IMR-90 (cell line): Measurements from ENCODE around the gene CSTB. TPM values are rescaled to one million over a fixed set of nuclear protein-coding genes. Genes with fewer than 3 reads are reported as not detected.

Experiments used
- ATAC-seq: fragments of 200-7000 bp; cut with Tn5 transposase; 2 replicates; pipeline ENCODE4 v1.9.1; 2020; ENCODE audit warnings: low read depth, mild to moderate bottlenecking, moderate library complexity
- BruUV-seq: library from RNA; stranded (reverse); fragments of 400-500 nt; replicated peaks from 2 replicates; lab custom pipeline; 2021; lab: Mats Ljungman, UMichigan
- CTCF ChIA-PET: fragments of 300-600 bp; formaldehyde crosslinking; extraction: SDS; loops from one replicate; lab custom pipeline; 2021; ENCODE audit warnings: antibody characterized with exemption; lab: Yijun Ruan, JAX
- POLR2A ChIA-PET: fragments of 300-600 bp; sonication (Branson Sonifier 250); formaldehyde crosslinking; loops from one replicate; lab custom pipeline; 2022; ENCODE audit warnings: antibody characterized with exemption; ENCODE audit not compliant: unreplicated experiment; lab: Charles Lee
- DNase-seq: peaks from one replicate; pipeline ENCODE4 v3.0.0; 2013
- H2AFZ ChIP-seq: replicated peaks from 2 replicates; pipeline ENCODE3; 2013; ENCODE audit warnings: low read length, mild to moderate bottlenecking; ENCODE audit not compliant: poor library complexity
- H2AK5ac ChIP-seq: 2 replicates; pipeline ENCODE4 v1.6.1; 2013; ENCODE audit warnings: low read depth, low read length, inconsistent platforms
- H2AK9ac ChIP-seq: replicated peaks from 2 replicates; pipeline ENCODE3; 2013; ENCODE audit warnings: mild to moderate bottlenecking, low read depth, low read length, moderate library complexity; ENCODE audit not compliant: poor library complexity
- H2BK120ac ChIP-seq: 2 replicates; pipeline ENCODE4 v1.6.1; 2013; ENCODE audit warnings: low read depth, low read length, inconsistent platforms
- H2BK15ac ChIP-seq: 3 replicates; pipeline ENCODE4 v1.6.1; 2013; ENCODE audit warnings: low read depth, low read length, inconsistent platforms
- H2BK20ac ChIP-seq: 2 replicates; pipeline ENCODE4 v1.6.1; 2013; ENCODE audit warnings: low read depth, mild to moderate bottlenecking, inconsistent platforms, low read length, moderate library complexity
- H2BK5ac ChIP-seq: 2 replicates; pipeline ENCODE4 v1.6.1; 2013; ENCODE audit warnings: mild to moderate bottlenecking, low read depth, low read length, inconsistent platforms; ENCODE audit not compliant: poor library complexity, severe bottlenecking
- H3K14ac ChIP-seq: replicated peaks from 2 replicates; pipeline ENCODE4 v1.6.1; 2013; ENCODE audit warnings: low read depth, low read length, inconsistent platforms
- H3K18ac ChIP-seq: 2 replicates; pipeline ENCODE4 v1.6.1; 2013; ENCODE audit warnings: low read depth, low read length, control low read depth
- H3K23ac ChIP-seq: 2 replicates; pipeline ENCODE4 v1.6.1; 2013; ENCODE audit warnings: low read depth, low read length, inconsistent platforms
- H3K27ac ChIP-seq: 2 replicates; pipeline ENCODE4 v1.5.1; 2013; ENCODE audit warnings: mild to moderate bottlenecking, control low read depth, low read length; ENCODE audit not compliant: insufficient read depth
- H3K27me3 ChIP-seq: 2 replicates; pipeline ENCODE4 v1.6.1; 2013; ENCODE audit warnings: low read length; ENCODE audit not compliant: control insufficient read depth, insufficient read depth
- H3K36me3 ChIP-seq: 2 replicates; pipeline ENCODE4 v1.6.1; 2013; ENCODE audit warnings: low read length, mixed read lengths; ENCODE audit not compliant: control insufficient read depth, insufficient read depth
- H3K4ac ChIP-seq: 2 replicates; pipeline ENCODE4 v1.6.1; 2013; ENCODE audit warnings: low read depth, low read length, inconsistent platforms
- H3K4me1 ChIP-seq: 2 replicates; pipeline ENCODE4 v1.6.1; 2013; ENCODE audit warnings: low read length, mixed read lengths; ENCODE audit not compliant: control insufficient read depth, insufficient read depth
- H3K4me2 ChIP-seq: 2 replicates; pipeline ENCODE4 v1.6.1; 2013; ENCODE audit warnings: low read depth, mild to moderate bottlenecking, control low read depth, low read length, moderate library complexity
- H3K4me3 ChIP-seq: 2 replicates; pipeline ENCODE4 v1.5.1; 2013; ENCODE audit warnings: low read depth, mild to moderate bottlenecking, control low read depth, low read length, moderate library complexity; ENCODE audit not compliant: insufficient read depth
- H3K56ac ChIP-seq: 2 replicates; pipeline ENCODE4 v1.6.1; 2013; ENCODE audit warnings: low read length, inconsistent platforms; ENCODE audit not compliant: insufficient read depth; ENCODE audit errors: extremely low read depth
- H3K79me1 ChIP-seq, 2 experiments: 2 replicates each; pipeline ENCODE4 v1.6.1; 2013; ENCODE audit warnings: low read length in 2 of 2, inconsistent platforms in 1 of 2, low read depth in 1 of 2
- H3K9ac ChIP-seq: 2 replicates; pipeline ENCODE4 v1.6.1; 2013; ENCODE audit warnings: low read depth, low read length, control low read depth
- H3K9me1 ChIP-seq: 2 replicates; pipeline ENCODE4 v1.6.1; 2013; ENCODE audit warnings: low read length, inconsistent platforms; ENCODE audit not compliant: insufficient read depth
- H3K9me3 ChIP-seq: 2 replicates; pipeline ENCODE4 v1.6.1; 2013; ENCODE audit warnings: low read length; ENCODE audit not compliant: control insufficient read depth, insufficient read depth
- H4K20me1 ChIP-seq: 2 replicates; pipeline ENCODE4 v1.6.1; 2013; ENCODE audit warnings: low read length, inconsistent platforms; ENCODE audit not compliant: insufficient read depth
- H4K5ac ChIP-seq: 2 replicates; pipeline ENCODE4 v1.6.1; 2013; ENCODE audit warnings: mild to moderate bottlenecking, low read depth, low read length, control low read depth
- H4K8ac ChIP-seq, 2 experiments: 2 replicates each; pipeline ENCODE4 v1.6.1; 2013; ENCODE audit warnings: low read depth in 2 of 2, low read length in 2 of 2, control low read depth in 1 of 2, inconsistent platforms in 1 of 2
- H4K91ac ChIP-seq: 2 replicates; pipeline ENCODE4 v1.6.1; 2013; ENCODE audit warnings: low read depth, low read length, inconsistent platforms; ENCODE audit not compliant: insufficient read depth
- CEBPB ChIP-seq: IDR thresholded peaks from 2 replicates; pipeline ENCODE4 v1.6.1; 2012; ENCODE audit warnings: low read depth, low read length, improper control_type of control experiment
- CHD1 ChIP-seq: IDR thresholded peaks from 2 replicates; pipeline ENCODE4 v1.6.1; 2012; ENCODE audit warnings: low read depth, low read length, improper control_type of control experiment
- FOS ChIP-seq: fragments of 150-350 bp; IDR thresholded peaks from 2 replicates; pipeline ENCODE4 v1.6.1; 2016; ENCODE audit warnings: low read depth, low read length
- MAFK ChIP-seq: IDR thresholded peaks from 2 replicates; pipeline ENCODE4 v1.6.1; 2012; ENCODE audit warnings: low read depth, low read length, improper control_type of control experiment
- MAZ ChIP-seq: IDR thresholded peaks from 2 replicates; pipeline ENCODE4 v1.6.1; 2012; ENCODE audit warnings: low read depth, mild to moderate bottlenecking, low read length, improper control_type of control experiment, moderate library complexity, borderline replicate concordance
- MXI1 ChIP-seq: IDR thresholded peaks from 2 replicates; pipeline ENCODE4 v1.6.1; 2012; ENCODE audit warnings: low read depth, mild to moderate bottlenecking, low read length, moderate library complexity, borderline replicate concordance
- NFE2L2 ChIP-seq: fragments of 150-350 bp; IDR thresholded peaks from 2 replicates; pipeline ENCODE4 v1.6.1; 2016; ENCODE audit warnings: low read depth, mild to moderate bottlenecking, low read length
- POLR2A ChIP-seq: IDR thresholded peaks from 2 replicates; pipeline ENCODE4 v1.6.1; 2012; ENCODE audit warnings: mild to moderate bottlenecking, low read depth, low read length
- RAD21 ChIP-seq: IDR thresholded peaks from 2 replicates; pipeline ENCODE4 v1.6.1; 2012; ENCODE audit warnings: low read length, improper control_type of control experiment
- RCOR1 ChIP-seq: IDR thresholded peaks from 2 replicates; pipeline ENCODE4 v1.6.1; 2012; ENCODE audit warnings: mild to moderate bottlenecking, low read length, improper control_type of control experiment; ENCODE audit not compliant: insufficient replicate concordance
- RFX5 ChIP-seq: IDR thresholded peaks from 2 replicates; pipeline ENCODE4 v1.8.0; 2012; ENCODE audit warnings: low read depth, mild to moderate bottlenecking, low read length, moderate library complexity
- SMC3 ChIP-seq: fragments of 150-350 bp; IDR thresholded peaks from 2 replicates; pipeline ENCODE4 v1.6.1; 2016; ENCODE audit warnings: low read depth, mild to moderate bottlenecking, antibody characterized with exemption, low read length, moderate library complexity
- WGBS, 2 experiments: methylation state at CpG; one replicate each; pipeline versions ENCODE4 v1.1.5 to v1.1.7; 2013; ENCODE audit warnings: missing lambda C conversion rate in 2 of 2; ENCODE audit not compliant: insufficient read length in 1 of 2; ENCODE audit errors: extremely low coverage in 2 of 2; 5-methylcytosine and 5-hydroxymethylcytosine counted together
- dilution Hi-C: fragments of 300-500 bp; cut with HindIII; formaldehyde crosslinking; loops from one replicate; pipeline ENCODE4 v1.14.3; 2018; ENCODE audit warnings: low sequenced_read_pairs; ENCODE audit not compliant: unreplicated experiment
- in situ Hi-C: fragments of 300-500 bp; cut with MboI; formaldehyde crosslinking; loops from 3 replicates; pipeline ENCODE4 v1.14.3; 2019; ENCODE audit warnings: low sequenced_read_pairs, inconsistent platforms, mixed read lengths
- intact Hi-C: fragments of 100-400 bp; cut with micrococcal nuclease; formaldehyde crosslinking; loops from 2 replicates; pipeline ENCODE4 v1.10.0; 2022
- polyA plus RNA-seq, 3 experiments: library from polyadenylated mRNA; depleted of rRNA; stranded (reverse); fragments of >200 nt; gene quantifications; 2 replicates each; pipeline ENCODE4 v1.2.3, GENCODE V29; 2012; ENCODE audit warnings: low replicate concordance in 1 of 3
- total RNA-seq: library from RNA; depleted of rRNA; stranded (reverse); fragments of >200 nt; gene quantifications from 2 replicates; pipeline ENCODE4 v1.2.3, GENCODE V29; 2012
- TF ChIP-seq, protein P1 (sequence below): fragments of 150-350 bp; IDR thresholded peaks from 2 replicates; pipeline ENCODE4 v1.6.1; 2017; ENCODE audit warnings: mild to moderate bottlenecking, antibody characterized with exemption, low read length, low read depth
- TF ChIP-seq, protein P2 (sequence below): conservative IDR thresholded peaks from 2 replicates; pipeline ENCODE4 v1.5.1; 2012; ENCODE audit warnings: mild to moderate bottlenecking, low read depth, low read length, improper control_type of control experiment
- TF ChIP-seq, protein P3 (sequence below): fragments of 150-350 bp; IDR thresholded peaks from 2 replicates; pipeline ENCODE4 v1.6.1; 2016; ENCODE audit warnings: low read depth, mild to moderate bottlenecking, low read length, moderate library complexity, borderline replicate concordance

The CSTB gene
- total and polyA plus RNA-seq, 2 of the 4 experiments (the other 2 are of a cell fraction) = 6.1 to 71.7 TPM

DNA sequence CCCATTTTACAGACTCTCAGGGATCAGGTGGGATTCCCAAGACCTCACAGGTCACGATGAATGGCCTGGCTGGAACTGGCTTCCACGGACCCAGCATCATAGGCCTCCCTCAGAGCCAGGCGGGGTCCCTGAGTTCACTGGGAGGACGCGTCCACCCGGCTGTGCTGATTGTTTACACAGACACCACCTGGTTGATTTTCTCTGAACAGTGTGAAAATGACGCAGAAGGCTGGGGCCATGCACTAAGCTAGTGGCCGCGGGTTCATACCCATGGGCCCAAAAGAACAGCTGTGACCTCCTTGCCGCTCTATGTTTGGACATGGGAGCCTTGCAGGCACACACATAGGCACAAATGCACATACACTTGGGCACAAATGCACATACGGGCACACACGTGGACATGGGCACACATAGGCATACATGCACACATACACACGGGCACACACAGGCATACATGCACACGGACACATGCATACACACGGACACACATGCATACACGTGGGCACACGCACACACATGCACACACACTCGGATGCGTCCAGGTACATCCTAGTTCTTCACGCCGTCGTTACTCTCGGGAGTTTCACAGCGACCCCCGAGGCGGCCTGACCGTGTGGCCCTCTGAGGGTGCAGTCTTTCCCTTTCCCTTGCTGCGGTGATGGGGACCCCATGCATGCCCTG lies 23.2 kb downstream of the CSTB start:
- 78% methylated on average over 22 of the region's 28 CpGs; no CpG with 5 or more reads in 1 of the 2 experiments for WGBS, 2 experiments
- dilution Hi-C loops = no loop called here
- CTCF ChIA-PET = no interaction called here

More for the DNA sequence above, 23.2 kb downstream of the CSTB start:
- ATAC-seq (no peak), DNase-seq (no peak)
- no peak overlapping the region for H3K4me3 ChIP-seq
- H3K56ac ChIP-seq = no peak overlapping the region
- no TSS peak for BruUV-seq
- peaks cover 4% of the 10 kb centered on the region; the same call in 1 of the 2 replicates for H3K4me1 ChIP-seq
- peaks cover 11% of the 10 kb centered on the region for H3K9me1 ChIP-seq
- H2AK5ac ChIP-seq = no peak overlapping the region
- no peak overlapping the region for H3K4ac ChIP-seq
- in situ Hi-C loops = no loop called here
- H3K9ac ChIP-seq = no peak overlapping the region
- no peak overlapping the region for H2BK5ac ChIP-seq
- H3K9me3 ChIP-seq = no peaks in the 10 kb centered on the region
- H4K5ac ChIP-seq = no peak overlapping the region
- H2BK15ac ChIP-seq = no peak overlapping the region
- no peaks in the 10 kb centered on the region for H3K27me3 ChIP-seq
- H4K20me1 ChIP-seq = peaks cover 22% of the 10 kb centered on the region
- H2BK20ac ChIP-seq = no peak overlapping the region
- peaks cover 8 to 21% of the 10 kb centered on the region in 2 experiments; a peak in 3 of 4 replicates for H3K79me1 ChIP-seq
- no peak overlapping the region for H3K27ac ChIP-seq
- no peak for TF ChIP-seq CHD1
- TF ChIP-seq RFX5 = no peak
- TF ChIP-seq, protein P1, sequence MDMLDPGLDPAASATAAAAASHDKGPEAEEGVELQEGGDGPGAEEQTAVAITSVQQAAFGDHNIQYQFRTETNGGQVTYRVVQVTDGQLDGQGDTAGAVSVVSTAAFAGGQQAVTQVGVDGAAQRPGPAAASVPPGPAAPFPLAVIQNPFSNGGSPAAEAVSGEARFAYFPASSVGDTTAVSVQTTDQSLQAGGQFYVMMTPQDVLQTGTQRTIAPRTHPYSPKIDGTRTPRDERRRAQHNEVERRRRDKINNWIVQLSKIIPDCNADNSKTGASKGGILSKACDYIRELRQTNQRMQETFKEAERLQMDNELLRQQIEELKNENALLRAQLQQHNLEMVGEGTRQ = no peak
- TF ChIP-seq POLR2A = no peak
- TF ChIP-seq MAZ = no peak
- TF ChIP-seq, protein P2, sequence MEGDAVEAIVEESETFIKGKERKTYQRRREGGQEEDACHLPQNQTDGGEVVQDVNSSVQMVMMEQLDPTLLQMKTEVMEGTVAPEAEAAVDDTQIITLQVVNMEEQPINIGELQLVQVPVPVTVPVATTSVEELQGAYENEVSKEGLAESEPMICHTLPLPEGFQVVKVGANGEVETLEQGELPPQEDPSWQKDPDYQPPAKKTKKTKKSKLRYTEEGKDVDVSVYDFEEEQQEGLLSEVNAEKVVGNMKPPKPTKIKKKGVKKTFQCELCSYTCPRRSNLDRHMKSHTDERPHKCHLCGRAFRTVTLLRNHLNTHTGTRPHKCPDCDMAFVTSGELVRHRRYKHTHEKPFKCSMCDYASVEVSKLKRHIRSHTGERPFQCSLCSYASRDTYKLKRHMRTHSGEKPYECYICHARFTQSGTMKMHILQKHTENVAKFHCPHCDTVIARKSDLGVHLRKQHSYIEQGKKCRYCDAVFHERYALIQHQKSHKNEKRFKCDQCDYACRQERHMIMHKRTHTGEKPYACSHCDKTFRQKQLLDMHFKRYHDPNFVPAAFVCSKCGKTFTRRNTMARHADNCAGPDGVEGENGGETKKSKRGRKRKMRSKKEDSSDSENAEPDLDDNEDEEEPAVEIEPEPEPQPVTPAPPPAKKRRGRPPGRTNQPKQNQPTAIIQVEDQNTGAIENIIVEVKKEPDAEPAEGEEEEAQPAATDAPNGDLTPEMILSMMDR = no peak
- TF ChIP-seq NFE2L2 = no peak
- TF ChIP-seq FOS = no peak
- TF ChIP-seq MXI1 = no peak
- TF ChIP-seq, protein P3, sequence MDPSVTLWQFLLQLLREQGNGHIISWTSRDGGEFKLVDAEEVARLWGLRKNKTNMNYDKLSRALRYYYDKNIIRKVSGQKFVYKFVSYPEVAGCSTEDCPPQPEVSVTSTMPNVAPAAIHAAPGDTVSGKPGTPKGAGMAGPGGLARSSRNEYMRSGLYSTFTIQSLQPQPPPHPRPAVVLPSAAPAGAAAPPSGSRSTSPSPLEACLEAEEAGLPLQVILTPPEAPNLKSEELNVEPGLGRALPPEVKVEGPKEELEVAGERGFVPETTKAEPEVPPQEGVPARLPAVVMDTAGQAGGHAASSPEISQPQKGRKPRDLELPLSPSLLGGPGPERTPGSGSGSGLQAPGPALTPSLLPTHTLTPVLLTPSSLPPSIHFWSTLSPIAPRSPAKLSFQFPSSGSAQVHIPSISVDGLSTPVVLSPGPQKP = no peak
- no peak for TF ChIP-seq CEBPB
- TF ChIP-seq SMC3 = no peak
- no peak for TF ChIP-seq RAD21
- TF ChIP-seq MAFK = no peak
- TF ChIP-seq RCOR1 = no peak
- H3K4me2 ChIP-seq = no peak overlapping the region
- H4K91ac ChIP-seq = no peak overlapping the region
- H2BK120ac ChIP-seq = no peak overlapping the region
- H3K36me3 ChIP-seq = peaks cover 83% of the 10 kb centered on the region
- intact Hi-C loops = no loop called here
- H3K18ac ChIP-seq = no peak overlapping the region
- no peak overlapping the region for H3K14ac ChIP-seq
- H2AK9ac ChIP-seq = peak overlapping the region; percentile 5
- no peak overlapping the region for H3K23ac ChIP-seq
- no peak overlapping the region for H4K8ac ChIP-seq
- POLR2A ChIA-PET = no interaction called here
- H2AFZ ChIP-seq = peak overlapping the region; percentile 41
